Activated T-cell treated with anti-CD3 and anti-CD28 coated beads for 1 hour (primary cell): ENCODE data around the gene RFX3.
"Not testable (repeated sequence)": the region's sequence is repeated elsewhere in the genome, so short reads cannot be mapped to it uniquely, and the experiment has no call there.

Experiments
- DNase-seq: peaks from one replicate; pipeline ENCODE4 v3.0.0-alpha.2; 2020; ENCODE audit warnings: low read depth

RFX3 gene

DNA sequence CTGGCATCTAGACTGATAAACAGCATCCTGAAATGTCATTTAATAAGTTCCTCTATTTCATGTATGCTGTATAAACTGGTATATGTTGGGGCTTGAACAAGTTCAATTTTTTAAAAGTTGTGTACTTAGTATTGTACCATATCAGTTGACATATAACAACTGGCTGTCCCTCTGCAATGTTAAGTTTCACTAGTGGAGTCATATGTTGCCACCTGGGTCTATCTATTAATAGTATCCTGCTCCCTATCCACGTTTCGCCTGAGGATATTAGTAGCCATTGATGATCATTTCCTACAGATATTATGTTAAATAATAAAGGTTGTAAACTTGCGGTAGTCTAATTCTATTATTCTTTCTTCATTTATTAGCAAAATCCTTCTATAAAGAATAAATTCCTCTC is 177.6 kb downstream of the RFX3 start:
- DNase-seq: no peak

DNA sequence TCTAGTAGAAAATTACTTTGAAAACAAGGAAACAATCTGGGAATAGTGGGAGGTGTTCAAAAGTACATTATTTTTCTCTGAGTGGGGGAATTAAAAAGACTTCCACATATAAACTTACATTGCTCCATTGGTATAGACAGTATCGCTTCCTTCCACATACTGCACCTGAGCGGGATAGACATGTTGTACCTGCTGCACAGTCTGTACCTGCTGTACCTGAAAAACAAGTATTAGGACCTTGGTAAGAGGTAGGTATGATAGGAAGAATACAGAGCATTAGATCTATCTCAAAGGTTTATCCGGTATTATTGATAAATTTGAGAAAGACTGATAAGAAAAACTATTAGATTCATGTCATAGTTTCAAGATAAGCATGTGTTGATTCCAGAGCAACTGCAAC is 179.3 kb downstream of the RFX3 start:
- no peak for DNase-seq

DNA sequence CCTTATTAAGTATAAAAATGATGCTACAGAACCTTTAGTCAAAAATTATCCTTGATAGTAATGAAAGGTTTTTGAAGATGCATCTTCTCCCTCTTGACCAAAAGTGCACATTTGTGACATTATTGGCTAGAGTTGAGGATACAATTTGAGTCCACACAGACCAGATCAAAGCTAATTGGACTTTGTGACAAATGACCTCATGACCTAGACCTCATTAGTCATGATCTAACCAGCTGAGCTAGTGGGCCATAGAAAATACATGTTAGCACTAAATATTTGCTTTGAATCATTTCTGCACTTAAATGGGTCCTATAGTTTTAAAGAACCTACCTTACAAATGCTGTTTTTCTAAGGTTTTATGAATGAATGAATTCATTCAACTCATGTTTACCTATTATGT is 182.1 kb downstream of the RFX3 start:
- DNase-seq: no peak

DNA sequence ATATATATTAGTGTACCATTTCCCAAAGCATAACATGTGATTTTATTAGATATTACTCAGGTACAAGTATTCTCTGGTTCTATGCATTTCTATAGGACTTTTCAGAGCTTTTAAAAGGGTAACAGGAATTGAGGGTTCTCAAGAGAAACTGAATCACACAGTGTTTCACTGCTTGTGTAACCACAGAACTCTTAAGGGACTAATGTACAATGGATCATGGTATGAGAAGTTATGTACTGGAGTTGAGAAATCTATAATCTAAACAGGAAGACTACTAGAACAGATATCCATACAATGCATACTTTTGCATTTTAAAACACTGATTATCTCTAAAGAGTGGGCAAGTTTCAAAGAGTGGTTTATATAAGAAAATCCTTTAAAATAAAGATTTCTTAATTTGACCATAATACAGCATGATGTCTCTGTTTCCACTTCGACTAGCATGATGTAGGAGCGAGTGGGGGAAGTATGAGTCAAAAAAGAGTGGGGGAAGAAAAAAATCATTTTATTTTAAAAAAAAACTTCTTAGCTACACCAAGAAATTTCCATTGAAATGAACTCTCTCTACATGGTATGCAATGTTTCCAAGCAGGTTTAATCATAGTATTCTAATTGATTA is 183.5 kb downstream of the RFX3 start:
- no peak for DNase-seq

DNA sequence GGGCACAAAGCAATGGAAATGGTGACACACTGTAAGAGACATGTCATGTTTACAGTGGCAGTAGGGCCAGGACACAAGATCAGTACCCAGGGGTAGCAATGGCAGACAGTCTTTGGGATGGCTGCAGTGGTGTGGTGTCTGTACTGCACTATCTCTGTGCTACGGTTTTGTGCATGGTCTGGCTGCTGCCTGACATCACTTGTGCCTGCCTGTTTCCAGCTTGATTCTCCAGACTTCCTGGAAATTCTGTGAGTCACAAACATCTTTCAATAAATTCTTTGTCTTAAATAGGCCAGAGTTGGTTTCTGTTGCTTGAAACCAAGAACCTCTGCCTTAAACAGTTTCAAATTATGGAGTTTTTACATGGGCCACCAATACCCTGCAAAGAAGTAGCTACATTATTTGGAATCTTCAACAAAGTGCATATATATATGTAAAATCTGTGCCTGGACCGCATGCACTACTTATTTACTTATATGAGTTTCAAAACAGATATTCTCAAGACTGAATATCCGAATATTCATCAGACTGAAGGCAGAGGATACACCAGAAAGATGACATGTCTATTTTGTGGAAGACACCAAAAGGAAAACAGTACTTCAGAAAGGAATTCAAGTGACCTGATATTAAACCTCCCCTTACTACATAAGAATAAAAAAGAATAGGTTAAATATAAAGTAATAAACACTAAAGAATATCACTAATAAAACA is 188.1 kb downstream of the RFX3 start:
- DNase-seq: no peak

DNA sequence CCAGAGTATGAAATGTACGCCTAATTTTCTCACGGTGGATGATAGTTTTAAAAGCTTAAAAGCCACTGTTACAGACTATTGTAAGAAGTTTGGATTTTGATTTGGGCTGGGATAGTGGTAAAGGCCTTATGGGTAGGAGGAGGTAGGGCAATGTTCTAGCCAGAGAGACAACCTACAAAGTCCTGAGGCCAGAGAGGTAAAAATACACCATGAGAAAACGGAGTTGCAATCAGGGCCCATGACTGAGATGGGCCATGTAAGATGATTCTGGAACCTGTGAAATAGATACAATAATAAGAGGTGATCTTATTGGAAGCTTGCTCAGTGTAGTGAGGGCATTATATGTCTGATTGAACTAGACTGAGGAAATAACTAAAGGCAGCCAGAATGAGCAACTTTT is 188.8 kb downstream of the RFX3 start:
- no peak for DNase-seq

DNA sequence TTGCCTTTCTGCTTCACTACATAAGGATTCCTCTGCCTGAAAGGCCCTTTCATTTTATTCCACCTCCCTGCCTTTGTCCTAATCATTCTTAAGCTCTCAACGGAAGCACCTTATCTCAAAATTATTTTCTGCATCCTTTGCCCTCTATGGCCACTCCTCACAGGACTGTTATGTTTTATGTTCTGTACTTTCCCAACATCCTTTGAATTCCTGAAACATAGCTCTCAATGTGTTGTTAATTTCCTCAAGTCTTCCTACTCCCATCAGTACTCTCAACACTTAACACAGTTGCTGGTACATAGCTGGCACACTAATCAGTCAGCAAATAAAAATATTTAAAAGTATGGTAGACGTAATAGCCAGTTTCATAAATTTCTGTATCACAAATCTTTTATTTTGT is 193.0 kb downstream of the RFX3 start:
- no peak for DNase-seq

DNA sequence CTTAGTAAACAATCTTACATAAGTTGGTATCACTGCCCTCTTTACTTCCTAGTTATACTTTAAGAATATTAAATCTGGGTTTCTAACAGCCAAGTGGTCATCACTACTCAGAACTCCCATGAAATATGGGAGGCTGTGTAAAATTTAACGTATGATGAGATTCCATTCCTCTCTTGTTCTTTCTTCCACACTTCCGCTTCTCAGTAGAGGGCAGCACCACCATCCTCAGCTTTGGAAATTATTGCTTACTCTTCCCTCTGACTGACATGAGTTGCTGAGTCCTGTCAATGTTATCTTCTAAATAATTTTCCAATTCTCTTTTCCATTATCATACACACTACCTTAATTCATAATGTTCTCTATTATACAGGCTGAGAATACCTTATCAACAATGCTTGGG is 194.0 kb downstream of the RFX3 start:
- DNase-seq: no peak

DNA sequence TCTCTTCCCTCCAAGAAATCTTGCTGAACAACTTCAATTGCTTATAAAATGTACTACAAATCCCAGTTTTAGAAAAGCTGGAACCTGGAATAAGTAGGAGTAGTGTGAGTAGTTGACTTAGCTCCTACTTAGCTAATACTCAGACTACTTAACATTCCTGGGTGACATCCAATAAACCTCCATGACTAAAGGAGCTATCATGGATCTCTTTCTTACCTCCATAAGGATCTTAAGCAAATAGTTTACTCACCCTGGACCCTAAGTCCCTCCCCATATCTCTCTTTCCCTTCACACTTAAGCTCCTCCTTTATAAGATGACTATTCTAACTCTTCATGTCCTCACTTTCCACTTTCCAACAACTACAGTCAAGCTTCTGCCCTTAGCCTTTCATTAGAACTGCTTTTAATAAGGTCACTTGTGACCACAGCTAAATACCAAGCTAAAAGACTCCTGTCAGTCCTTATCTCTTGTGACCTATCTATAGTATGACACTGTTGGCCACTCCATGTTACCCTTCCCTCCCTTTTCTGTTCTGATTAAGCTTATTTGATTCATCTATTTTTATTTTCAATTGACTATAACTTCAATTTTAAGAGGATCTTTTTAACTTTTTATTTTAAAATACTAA is 194.9 kb downstream of the RFX3 start:
- no peak for DNase-seq

DNA sequence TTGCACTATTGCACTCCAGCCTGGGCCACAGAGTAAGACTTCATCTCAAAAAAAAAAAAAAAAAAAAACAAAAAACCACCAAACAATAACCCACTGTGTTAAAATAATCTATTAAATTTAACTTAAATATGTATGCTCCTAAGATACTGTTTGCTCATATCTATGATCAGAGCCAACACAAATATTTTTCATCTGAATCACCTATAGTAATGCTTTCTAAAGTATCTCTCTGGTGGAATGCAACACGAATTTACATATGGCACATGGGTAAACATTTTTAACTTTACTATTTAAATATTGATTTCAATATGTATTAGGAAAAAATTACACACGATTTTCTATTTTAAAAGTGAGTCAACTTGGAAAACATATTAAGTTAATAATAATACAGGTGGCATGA is 196.4 kb downstream of the RFX3 start:
- DNase-seq: no peak

DNA sequence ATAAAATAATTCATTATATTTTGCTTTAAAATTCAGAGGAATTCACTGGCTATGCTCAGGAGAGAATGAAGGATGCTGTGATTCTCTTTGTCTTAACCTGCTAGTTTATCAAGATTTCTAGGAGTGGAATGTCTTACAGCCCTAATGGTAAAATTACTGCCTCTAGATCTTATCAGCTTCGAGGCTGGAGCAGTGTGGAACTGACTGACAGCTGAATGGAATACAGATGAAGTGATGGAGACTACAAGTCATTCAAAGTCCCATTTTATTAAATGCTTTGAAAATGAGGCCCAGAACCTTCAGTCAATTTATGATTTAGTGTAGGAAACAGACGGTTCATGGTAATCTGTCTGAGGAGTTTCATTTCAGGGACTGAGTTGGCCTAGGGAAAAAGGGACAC is 202.1 kb downstream of the RFX3 start:
- no peak for DNase-seq

DNA sequence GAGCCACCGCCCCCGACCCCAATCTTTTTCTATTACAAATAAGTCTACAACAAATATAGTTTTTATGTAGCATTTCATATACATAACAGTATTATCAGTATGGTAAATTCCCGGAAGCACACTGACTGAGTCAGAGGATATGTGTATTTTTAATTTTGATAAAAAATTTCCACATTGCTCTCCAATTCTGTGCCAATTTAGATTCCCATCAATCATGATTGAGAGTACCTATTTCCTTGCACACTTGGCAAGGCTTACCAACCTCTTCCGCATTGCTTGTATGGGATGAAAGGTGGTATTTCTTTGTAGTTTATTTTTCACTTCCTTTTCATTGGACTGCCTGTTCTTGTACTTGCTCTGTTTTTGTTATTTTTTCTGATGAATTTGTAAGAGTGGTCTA is 204.6 kb downstream of the RFX3 start:
- DNase-seq: no peak

DNA sequence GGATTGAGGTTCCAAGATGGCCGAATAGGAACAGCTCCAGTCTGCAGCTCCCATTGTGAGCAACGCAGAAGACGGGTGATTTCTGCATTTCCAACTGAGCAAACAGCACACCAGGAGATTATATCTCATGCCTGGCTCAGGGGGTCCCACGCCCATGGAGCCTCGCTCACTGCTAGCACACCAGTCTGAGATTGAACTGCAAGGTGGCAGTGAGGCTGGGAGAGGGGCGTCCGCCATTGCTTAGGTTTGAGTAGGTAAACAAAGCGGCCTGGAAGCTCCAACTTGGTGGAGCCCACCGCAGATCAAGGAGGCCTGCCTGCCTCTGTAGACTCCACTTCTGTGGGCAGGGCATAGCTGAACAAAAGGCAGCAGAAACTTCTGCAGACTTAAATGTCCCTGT is 213.2 kb downstream of the RFX3 start:
- DNase-seq: not testable (repeated sequence)

DNA sequence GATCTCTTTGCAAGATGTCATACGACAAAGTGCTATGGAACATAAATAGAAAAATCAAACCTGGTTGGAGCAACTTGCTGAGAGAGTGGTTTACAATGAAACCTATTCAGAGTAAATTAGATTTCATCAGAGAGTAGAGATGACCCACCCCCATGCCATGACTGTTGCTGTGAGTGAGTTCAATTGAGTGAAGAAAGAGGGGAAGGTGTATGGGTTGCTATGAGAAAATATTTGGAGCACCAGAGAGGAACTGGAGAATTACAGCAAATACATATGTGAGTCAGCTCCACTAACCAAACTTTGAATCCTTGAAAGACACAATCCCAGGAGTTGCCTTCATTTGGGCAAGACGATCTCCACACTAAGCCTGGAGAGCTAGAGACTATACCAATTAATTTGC is 217.2 kb downstream of the RFX3 start:
- no peak for DNase-seq

DNA sequence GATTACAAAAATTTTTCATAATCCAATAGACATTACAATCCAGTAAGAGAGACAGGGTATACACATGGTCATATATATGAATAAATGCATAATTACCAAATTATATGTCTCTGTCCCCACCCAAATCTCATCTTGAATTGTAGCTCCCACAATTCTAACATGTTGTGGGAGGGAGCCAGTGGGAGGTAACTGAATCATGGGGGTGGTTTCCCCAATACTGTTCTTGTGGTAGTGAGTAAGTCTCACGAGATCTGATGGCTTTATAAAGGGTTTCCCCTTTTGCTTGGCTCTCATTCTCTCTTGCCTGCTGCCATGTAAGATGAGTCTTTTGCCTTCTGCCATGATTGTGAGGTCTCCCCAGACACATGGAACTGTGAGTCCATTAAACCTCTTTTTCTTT is 221.4 kb downstream of the RFX3 start:
- DNase-seq: not testable (repeated sequence)

DNA sequence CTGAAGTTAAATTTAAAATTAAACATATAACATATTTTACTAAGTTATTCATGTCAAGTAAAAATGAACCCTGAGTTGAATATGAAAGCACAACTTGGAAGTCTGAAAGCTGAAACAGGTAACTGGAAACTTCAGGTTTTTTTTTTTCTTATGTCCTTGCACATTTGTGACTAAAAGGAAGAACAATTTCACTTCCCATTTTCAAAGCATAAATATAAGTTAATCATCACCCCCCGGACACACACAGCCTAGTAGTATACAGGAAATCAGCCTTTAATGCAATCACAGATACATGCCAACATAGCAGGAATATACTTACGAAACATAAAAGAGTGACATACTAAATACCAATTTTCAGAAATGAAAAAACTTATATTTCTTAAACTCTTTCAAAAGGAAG is 225.9 kb downstream of the RFX3 start:
- DNase-seq: no peak

DNA sequence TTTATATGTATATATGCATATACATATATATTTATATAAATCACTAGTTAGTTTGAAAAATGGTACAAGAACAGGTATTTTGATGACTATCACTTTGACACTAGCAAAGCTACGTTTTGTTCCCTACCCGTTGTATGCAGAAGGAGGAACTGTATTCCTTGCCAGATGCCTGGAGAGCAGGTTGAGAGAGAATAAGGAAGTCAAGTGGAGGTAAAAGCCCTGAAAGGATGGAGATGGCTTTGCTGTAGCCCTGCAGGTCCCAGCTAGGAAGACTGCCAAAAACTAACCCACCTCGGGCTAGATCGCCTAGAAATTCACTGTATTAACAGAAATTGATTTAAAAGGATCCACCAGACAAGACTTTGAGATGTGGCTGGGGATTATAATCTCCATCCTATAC is 229.3 kb downstream of the RFX3 start:
- DNase-seq: no peak

DNA sequence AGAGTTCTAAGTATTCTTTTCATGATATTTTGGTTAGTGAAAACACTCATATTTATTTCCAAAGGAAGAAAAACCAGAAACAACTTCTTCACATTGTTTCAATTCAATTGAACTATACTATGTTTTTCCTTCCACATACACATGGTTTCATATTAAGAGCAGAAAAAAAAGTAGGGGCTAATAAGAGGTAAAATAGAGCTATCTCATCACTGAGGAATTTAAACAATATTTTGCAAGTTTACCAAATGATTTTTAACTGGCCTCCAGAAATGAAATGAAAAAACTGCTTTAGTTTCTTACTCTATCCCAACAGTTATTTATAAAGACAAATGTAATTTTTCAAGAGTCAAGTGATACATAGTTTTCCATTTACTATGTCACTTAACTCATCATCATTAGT is 233.5 kb downstream of the RFX3 start:
- DNase-seq: no peak

DNA sequence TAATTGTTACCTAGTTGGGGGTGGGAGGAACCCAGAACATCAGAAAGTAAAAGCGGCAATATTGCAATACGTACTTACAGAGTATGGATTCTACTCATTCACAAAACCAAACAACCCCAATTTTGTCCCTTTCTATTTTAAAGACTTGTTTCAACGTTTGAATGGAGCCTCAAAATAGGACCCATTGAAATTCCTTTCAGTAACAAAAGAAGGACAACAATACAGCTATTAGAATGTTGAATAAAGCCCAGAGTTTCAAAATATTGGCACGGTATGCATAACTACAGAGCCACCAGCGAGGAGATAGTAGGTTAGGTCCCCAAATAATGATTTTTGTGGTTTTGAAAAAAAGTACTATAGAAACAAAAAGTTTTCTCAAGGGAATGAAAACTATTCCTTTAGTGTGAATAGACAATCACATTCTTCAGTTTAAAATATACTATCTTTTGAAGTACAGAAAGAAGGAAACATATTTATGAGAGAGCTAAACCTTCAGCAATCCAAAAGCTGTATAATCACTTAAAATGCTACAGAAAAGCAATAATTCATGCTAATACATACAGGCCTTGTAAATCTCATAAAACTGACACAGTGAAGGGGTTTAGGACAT is 235.5 kb downstream of the RFX3 start:
- no peak for DNase-seq

DNA sequence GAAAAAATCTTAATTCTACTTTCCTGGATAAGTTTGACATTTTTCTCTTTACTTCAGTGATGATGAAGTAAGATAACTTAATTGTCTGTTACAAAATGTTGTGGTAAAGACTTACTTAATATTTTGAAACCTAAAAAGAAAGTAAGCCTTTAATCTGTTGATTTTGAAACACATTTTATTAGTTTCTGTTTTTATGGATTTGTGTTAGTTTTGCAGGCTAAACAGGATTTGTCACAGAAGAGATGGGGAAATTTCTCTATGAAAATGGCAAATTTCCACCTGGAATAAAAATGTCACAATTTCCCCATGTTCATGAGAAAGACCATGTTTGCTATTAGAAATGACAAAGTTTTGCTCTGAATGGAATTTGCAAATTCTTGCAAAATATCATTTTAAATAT is 237.1 kb downstream of the RFX3 start:
- no peak for DNase-seq

DNA sequence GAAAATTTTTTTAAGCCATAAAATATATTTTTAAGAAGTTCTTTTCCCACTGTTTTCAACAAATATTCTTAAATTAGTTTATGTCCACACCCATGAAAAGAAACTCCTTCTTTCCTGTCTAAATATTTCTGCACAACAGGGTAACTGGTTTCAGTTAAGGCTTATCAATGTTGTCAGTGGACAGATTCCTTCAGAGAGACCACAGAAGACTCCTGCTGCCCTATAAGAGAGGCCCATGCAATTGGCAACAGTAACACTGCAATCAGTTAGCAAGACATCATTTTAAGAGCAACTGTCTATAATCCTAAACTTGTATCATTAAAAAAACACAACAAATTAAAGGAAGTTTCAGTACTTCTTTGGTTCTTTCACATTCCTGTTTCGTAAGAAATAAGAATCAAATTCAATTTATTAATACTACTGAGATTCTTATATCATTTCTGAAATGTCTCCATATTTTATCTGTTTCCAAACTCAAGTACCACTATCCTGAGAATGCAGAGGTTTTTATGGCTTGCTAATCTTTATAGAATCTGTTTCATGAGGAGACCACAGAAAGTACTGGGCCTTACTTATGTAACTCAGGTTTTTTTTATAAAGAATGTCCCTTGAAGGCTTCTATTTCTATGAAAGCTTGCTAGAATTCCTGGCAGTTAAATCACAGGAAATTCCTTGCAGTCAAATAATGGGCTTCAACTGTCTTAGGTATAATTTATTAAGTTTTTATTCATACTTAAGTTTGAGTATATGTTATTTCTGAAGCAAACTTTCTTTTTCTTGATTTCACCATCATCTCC is 240.2 kb downstream of the RFX3 start:
- no peak for DNase-seq

DNA sequence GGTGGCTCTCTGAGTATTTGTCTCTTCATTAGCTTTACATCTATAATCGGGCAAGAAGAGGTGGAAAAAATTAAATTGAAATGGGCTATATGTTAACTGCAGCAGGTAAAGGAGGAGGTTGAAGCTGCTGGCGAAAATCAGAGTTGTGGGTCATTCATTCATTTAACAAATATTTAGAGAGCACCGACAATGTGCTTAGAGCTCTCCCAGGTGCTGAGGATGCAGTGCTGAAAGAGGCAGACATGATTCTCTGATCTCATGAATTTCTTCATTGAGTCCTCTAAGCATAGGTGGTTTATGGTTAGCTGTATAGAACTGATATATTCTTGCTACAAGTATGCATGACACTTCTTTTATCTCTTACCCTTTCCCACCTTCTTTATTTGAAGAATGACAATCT is 243.4 kb downstream of the RFX3 start:
- no peak for DNase-seq

DNA sequence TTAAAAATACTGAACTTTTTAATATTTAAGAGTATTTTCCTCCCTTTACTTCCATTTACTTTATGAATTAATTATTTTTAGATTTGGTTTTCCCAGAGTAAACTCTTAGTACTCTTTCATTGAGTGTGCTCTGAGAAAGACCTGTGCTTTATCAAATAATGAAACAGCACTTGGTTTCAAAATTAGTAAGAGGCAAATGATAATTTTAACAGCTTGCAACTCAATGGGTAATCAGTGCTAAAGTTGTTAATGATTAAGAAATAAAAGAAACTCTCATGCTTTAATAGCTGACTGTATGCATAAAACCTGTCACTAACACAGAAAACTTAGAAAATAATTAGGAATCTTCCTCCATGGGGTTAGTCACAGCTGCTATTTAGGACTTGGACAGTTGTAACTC is 244.4 kb downstream of the RFX3 start:
- DNase-seq: no peak
